Ishikawa (cell line): ENCODE results near the gene BACH2.

ENCODE experiments used
- CEBPB ChIP-seq: IDR thresholded peaks from 2 replicates; pipeline ENCODE4 v1.6.1; 2012
- CREB1 ChIP-seq: IDR thresholded peaks from 2 replicates; pipeline ENCODE4 v1.6.1; 2012; ENCODE audit warnings: low read depth
- EGR1 ChIP-seq: IDR thresholded peaks from 2 replicates; pipeline ENCODE4 v1.6.1; 2012
- EP300 ChIP-seq: IDR thresholded peaks from 2 replicates; pipeline ENCODE4 v1.6.1; 2012; ENCODE audit warnings: borderline replicate concordance
- FOXM1 ChIP-seq: IDR thresholded peaks from 2 replicates; pipeline ENCODE4 v1.6.1; 2012; ENCODE audit warnings: low read depth, borderline replicate concordance
- NFIC ChIP-seq: IDR thresholded peaks from 2 replicates; pipeline ENCODE4 v1.6.1; 2012
- RAD21 ChIP-seq: IDR thresholded peaks from 2 replicates; pipeline ENCODE4 v1.6.1; 2012; ENCODE audit warnings: low read depth
- TAF1 ChIP-seq: IDR thresholded peaks from 2 replicates; pipeline ENCODE4 v1.6.1; 2012; ENCODE audit warnings: low read depth, mild to moderate bottlenecking
- TCF12 ChIP-seq: IDR thresholded peaks from 2 replicates; pipeline ENCODE4 v1.6.1; 2012; ENCODE audit warnings: low read depth
- TEAD4 ChIP-seq: IDR thresholded peaks from 2 replicates; pipeline ENCODE4 v1.6.1; 2012
- YY1 ChIP-seq: IDR thresholded peaks from 2 replicates; pipeline ENCODE4 v1.6.1; 2012; ENCODE audit warnings: low read depth
- ZBTB7A ChIP-seq: IDR thresholded peaks from 2 replicates; pipeline ENCODE4 v1.6.1; 2012; ENCODE audit warnings: low read depth
- TF ChIP-seq, protein P1 (sequence below): IDR thresholded peaks from 2 replicates; pipeline ENCODE4 v1.6.1; 2012
- TF ChIP-seq, protein P2 (sequence below): IDR thresholded peaks from 2 replicates; pipeline ENCODE4 v1.6.1; 2012; ENCODE audit warnings: low read depth, mild to moderate bottlenecking
- TF ChIP-seq, protein P3 (sequence below): IDR thresholded peaks from 2 replicates; pipeline ENCODE4 v1.6.1; 2012

BACH2 gene

DNA sequence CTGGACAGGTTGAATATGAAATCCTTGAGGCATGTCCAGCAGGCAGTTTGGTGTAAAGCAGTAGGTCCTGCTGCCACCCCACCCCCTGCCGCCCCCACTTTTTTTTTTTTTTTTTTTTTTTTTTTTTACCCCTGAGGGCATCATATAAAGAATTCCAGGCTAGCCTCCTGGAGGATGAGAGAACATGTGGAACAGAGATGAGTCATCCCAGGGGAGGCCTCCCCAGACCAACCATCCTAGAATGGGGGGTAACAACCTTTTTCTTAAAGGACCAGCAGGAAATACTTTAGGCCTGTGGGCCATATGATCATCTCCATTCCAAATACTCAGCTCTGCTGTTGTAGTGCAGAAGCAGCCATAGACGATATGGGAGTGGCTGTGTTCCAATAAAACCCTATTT, 231.5 kb downstream of the BACH2 start:
- TF ChIP-seq ZBTB7A (no peak), FOXM1 (no peak), TAF1 (no peak), TEAD4 (no peak)
- TF ChIP-seq, protein P1, sequence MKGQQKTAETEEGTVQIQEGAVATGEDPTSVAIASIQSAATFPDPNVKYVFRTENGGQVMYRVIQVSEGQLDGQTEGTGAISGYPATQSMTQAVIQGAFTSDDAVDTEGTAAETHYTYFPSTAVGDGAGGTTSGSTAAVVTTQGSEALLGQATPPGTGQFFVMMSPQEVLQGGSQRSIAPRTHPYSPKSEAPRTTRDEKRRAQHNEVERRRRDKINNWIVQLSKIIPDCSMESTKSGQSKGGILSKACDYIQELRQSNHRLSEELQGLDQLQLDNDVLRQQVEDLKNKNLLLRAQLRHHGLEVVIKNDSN: no peak

DNA sequence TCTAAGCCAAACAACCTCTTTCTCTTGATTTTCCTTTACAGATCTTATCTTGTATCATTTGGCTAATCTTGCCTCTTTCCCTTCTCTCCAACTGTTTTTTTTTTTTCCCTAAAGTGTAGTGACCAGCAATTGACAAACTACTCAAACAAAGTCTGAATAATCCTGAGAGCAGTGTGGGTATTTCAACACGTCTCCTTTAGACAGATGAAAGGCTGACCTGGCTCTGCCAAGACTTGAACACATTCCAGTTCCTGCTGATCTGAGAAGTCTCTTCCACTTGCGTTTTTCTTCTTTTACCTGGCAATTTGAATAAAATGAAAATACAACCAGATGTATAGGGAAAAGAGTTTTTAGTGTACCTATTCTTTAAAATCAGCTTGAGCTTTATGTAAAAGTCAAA, 234.0 kb downstream of the BACH2 start:
- TF ChIP-seq CEBPB (no peak), EGR1 (no peak), TCF12 (no peak)

DNA sequence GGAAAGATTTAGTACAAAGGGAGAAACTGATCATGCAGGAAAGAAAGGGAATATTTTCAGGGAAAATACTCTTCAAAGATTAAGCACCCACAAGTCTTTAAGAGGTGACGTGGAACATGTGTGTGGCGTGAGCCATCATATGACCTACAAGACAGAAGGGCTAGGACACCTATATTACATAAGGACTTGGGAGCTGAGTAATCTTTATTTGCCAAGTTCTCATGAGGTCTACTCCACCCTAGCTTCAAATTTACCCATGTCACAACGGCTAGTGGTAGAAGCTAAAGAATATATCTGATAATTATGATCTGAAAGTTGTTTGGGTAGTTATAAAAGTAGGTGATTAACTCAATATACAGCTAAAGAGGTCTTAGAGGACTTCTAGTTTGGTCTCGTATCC, 234.6 kb downstream of the BACH2 start:
- no peak for TF ChIP-seq RAD21
- TF ChIP-seq TAF1: no peak
- no peak for TF ChIP-seq ZBTB7A
- no peak for TF ChIP-seq NFIC
- TF ChIP-seq, protein P2, sequence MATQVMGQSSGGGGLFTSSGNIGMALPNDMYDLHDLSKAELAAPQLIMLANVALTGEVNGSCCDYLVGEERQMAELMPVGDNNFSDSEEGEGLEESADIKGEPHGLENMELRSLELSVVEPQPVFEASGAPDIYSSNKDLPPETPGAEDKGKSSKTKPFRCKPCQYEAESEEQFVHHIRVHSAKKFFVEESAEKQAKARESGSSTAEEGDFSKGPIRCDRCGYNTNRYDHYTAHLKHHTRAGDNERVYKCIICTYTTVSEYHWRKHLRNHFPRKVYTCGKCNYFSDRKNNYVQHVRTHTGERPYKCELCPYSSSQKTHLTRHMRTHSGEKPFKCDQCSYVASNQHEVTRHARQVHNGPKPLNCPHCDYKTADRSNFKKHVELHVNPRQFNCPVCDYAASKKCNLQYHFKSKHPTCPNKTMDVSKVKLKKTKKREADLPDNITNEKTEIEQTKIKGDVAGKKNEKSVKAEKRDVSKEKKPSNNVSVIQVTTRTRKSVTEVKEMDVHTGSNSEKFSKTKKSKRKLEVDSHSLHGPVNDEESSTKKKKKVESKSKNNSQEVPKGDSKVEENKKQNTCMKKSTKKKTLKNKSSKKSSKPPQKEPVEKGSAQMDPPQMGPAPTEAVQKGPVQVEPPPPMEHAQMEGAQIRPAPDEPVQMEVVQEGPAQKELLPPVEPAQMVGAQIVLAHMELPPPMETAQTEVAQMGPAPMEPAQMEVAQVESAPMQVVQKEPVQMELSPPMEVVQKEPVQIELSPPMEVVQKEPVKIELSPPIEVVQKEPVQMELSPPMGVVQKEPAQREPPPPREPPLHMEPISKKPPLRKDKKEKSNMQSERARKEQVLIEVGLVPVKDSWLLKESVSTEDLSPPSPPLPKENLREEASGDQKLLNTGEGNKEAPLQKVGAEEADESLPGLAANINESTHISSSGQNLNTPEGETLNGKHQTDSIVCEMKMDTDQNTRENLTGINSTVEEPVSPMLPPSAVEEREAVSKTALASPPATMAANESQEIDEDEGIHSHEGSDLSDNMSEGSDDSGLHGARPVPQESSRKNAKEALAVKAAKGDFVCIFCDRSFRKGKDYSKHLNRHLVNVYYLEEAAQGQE: no peak
- TF ChIP-seq, protein P3, sequence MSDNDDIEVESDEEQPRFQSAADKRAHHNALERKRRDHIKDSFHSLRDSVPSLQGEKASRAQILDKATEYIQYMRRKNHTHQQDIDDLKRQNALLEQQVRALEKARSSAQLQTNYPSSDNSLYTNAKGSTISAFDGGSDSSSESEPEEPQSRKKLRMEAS: no peak
- TF ChIP-seq EP300: no peak
- TF ChIP-seq FOXM1: no peak
- TF ChIP-seq EGR1: no peak
- TF ChIP-seq YY1: no peak
- TF ChIP-seq CEBPB: no peak
- no peak for TF ChIP-seq CREB1
- TF ChIP-seq TCF12: no peak
- no peak for TF ChIP-seq TEAD4
- TF ChIP-seq, protein P1: no peak

DNA sequence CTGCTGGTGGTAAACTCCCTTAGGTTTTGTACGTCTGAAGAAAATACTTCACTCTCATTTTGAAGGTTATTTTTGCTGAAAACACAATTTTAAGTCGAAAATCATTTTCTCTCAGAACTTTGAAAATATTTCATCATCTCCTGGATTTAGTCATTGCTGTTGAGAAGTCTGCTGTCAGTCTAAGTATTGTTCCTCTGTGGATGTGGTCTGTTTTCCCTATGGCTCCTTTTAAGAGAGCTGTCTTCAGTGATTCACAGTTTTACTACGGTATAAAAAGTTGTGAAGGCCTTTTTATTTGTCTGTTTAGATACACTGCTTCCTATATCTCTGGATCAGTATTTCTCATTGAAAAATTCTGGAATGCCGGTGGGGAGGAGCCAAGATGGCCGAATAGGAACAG, 243.0 kb downstream of the BACH2 start:
- TF ChIP-seq ZBTB7A (no peak), TCF12 (no peak), FOXM1 (no peak), YY1 (no peak), TAF1 (no peak), NFIC (no peak), CEBPB (no peak), EP300 (no peak)
- TF ChIP-seq, protein P3: no peak
- TF ChIP-seq, protein P1: no peak

DNA sequence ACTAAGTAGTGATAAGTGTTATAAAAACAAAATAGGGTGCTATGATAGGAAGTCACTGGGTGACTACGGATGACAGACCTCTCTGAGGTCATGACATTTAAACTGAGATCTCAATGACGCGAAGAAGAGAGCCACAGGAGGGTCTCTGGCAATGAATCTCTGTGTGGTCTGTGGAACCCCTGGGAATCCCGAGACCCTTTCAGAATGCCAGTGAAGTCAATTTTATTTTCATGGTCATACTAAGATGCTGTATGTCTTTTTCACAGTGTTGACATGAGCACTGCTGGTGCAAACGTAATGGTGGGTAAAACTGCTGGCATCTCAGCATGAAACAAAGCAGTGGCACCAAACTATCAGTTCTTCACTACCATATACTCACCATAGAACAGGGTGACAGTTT, 247.3 kb downstream of the BACH2 start:
- TF ChIP-seq YY1 (no peak), EP300 (no peak), TAF1 (no peak), NFIC (no peak), TCF12 (no peak), ZBTB7A (no peak), TEAD4 (no peak), CREB1 (no peak), EGR1 (no peak), FOXM1 (no peak), CEBPB (no peak)
- TF ChIP-seq, protein P3: no peak
- TF ChIP-seq, protein P1: no peak
- TF ChIP-seq, protein P2: no peak
